Neural cell (in vitro differentiated cells): ENCODE results near the gene TADA2A. TPM values are rescaled to one million over a fixed set of nuclear protein-coding genes. Genes with fewer than 3 reads are reported as not detected.

Source experiments
- H2AFZ ChIP-seq: fragments of 200-600, 300-800 bp; sonication (generic), shearing (Covaris generic); 2 replicates; pipeline ENCODE4 v1.6.0; 2014; ENCODE audit warnings: low read depth, mild to moderate bottlenecking, antibody characterized with exemption, low read length, moderate library complexity
- H3F3A ChIP-seq: fragments of 200-600 bp; shearing (Covaris generic); 2 replicates; pipeline ENCODE4 v1.6.1; 2016; ENCODE audit warnings: mild to moderate bottlenecking, moderate library complexity, mixed read lengths, antibody characterized with exemption, low read length; ENCODE audit not compliant: insufficient read depth, poor library complexity, severe bottlenecking
- H3K27ac ChIP-seq: fragments of 200-600, 300-800 bp; sonication (generic), shearing (Covaris generic); 2 replicates; pipeline ENCODE4 v1.5.1; 2014; ENCODE audit warnings: mild to moderate bottlenecking, low read length, moderate library complexity
- H3K27me3 ChIP-seq: fragments of 300-800, 200-600 bp; sonication (generic), shearing (Covaris generic); 2 replicates; pipeline ENCODE4 v1.6.0; 2014; ENCODE audit warnings: mild to moderate bottlenecking, low read depth, low read length, moderate library complexity; ENCODE audit not compliant: insufficient read depth
- H3K36me3 ChIP-seq: fragments of 300-800, 200-600 bp; sonication (generic), shearing (Covaris generic); 2 replicates; pipeline ENCODE4 v1.5.1; 2014; ENCODE audit warnings: mild to moderate bottlenecking, antibody characterized with exemption, low read length, moderate library complexity; ENCODE audit not compliant: insufficient read depth
- H3K4me2 ChIP-seq: fragments of 300-800, 200-600 bp; sonication (generic), shearing (Covaris generic); 2 replicates; pipeline ENCODE4 v1.6.0; 2014; ENCODE audit warnings: mild to moderate bottlenecking, low read length
- H3K4me3 ChIP-seq: fragments of 300-800, 200-600 bp; sonication (generic), shearing (Covaris generic); 2 replicates; pipeline ENCODE4 v1.5.1; 2014; ENCODE audit warnings: mild to moderate bottlenecking, low read length, moderate library complexity
- H3K79me2 ChIP-seq: fragments of 200-600 bp; shearing (Covaris generic); replicated peaks from 2 replicates; pipeline ENCODE4 v1.6.0; 2014; ENCODE audit warnings: mild to moderate bottlenecking, low read length, moderate library complexity; ENCODE audit not compliant: insufficient read depth
- H3K9ac ChIP-seq: fragments of 300-800, 200-600 bp; sonication (generic), shearing (Covaris generic); 2 replicates; pipeline ENCODE4 v1.6.1; 2016; ENCODE audit warnings: mild to moderate bottlenecking, low read length, mixed read lengths
- H3K9me2 ChIP-seq: fragments of 200-600 bp; shearing (Covaris generic); 2 replicates; pipeline ENCODE4 v1.6.1; 2016; ENCODE audit warnings: mild to moderate bottlenecking, low read length, mixed read lengths; ENCODE audit not compliant: insufficient read depth
- H3K9me3 ChIP-seq: fragments of 200-600, 300-800 bp; sonication (generic), shearing (Covaris generic); 2 replicates; pipeline ENCODE4 v1.6.1; 2016; ENCODE audit warnings: mild to moderate bottlenecking, mixed run types, low read length, moderate library complexity, mixed read lengths
- H4K20me1 ChIP-seq: fragments of 200-600 bp; shearing (Covaris generic); 2 replicates; pipeline ENCODE4 v1.6.1; 2016; ENCODE audit warnings: mild to moderate bottlenecking, mixed run types; ENCODE audit not compliant: insufficient read depth
- CTCF ChIP-seq: fragments of 450-650 bp; IDR thresholded peaks from 2 replicates; pipeline ENCODE4 v1.5.1; 2014; ENCODE audit warnings: antibody characterized with exemption, mild to moderate bottlenecking, moderate library complexity; ENCODE audit not compliant: poor library complexity, severe bottlenecking
- EP300 ChIP-seq: fragments of 450-650 bp; conservative IDR thresholded peaks from 2 replicates; pipeline ENCODE4 v1.6.1; 2014; ENCODE audit warnings: antibody characterized with exemption, mild to moderate bottlenecking, moderate library complexity; ENCODE audit not compliant: poor library complexity, severe bottlenecking
- EZH2 ChIP-seq: fragments of 200-600, 300-800 bp; shearing (Covaris generic), sonication (generic); IDR thresholded peaks from 2 replicates; pipeline ENCODE4 v1.6.1; 2014; ENCODE audit warnings: antibody characterized with exemption, low read length, borderline replicate concordance, mild to moderate bottlenecking; ENCODE audit not compliant: insufficient read depth, poor library complexity, severe bottlenecking
- POLR2AphosphoS5 ChIP-seq: IDR thresholded peaks from 2 replicates; pipeline ENCODE4 v1.6.1; 2012
- REST ChIP-seq: IDR thresholded peaks from 2 replicates; pipeline ENCODE4 v1.6.1; 2012; ENCODE audit warnings: borderline replicate concordance
- SMC3 ChIP-seq: fragments of 450-650 bp; conservative IDR thresholded peaks from 2 replicates; pipeline ENCODE4 v1.6.1; 2014; ENCODE audit warnings: antibody characterized with exemption, mild to moderate bottlenecking, moderate library complexity; ENCODE audit not compliant: poor library complexity
- TAF1 ChIP-seq: IDR thresholded peaks from 2 replicates; pipeline ENCODE4 v1.6.1; 2012; ENCODE audit warnings: low read depth
- polyA plus RNA-seq: library from polyadenylated mRNA; depleted of rRNA; stranded (reverse); fragments of >200 nt; gene quantifications from 2 replicates; pipeline ENCODE4 v1.2.3, GENCODE V29; 2014

Gene TADA2A
- polyA plus RNA-seq, 1 donor from 2014 or later, result 23.5 TPM

GRCh38 chr17:37480427-37480826, 73.7 kb downstream of the TADA2A start (continued):
- TF ChIP-seq EP300, result no peak
- TF ChIP-seq EZH2, result no peak

- H3K9me2 ChIP-seq, result no peaks in the 10 kb centered on the region
- H2AFZ ChIP-seq, result no peak overlapping the region
- no peaks in the 10 kb centered on the region for H3K9me3 ChIP-seq
- H3K4me2 ChIP-seq, result no peak overlapping the region
- no peaks in the 10 kb centered on the region for H3K27me3 ChIP-seq
- no peaks in the 10 kb centered on the region for H3K36me3 ChIP-seq
- no peak overlapping the region for H3K4me3 ChIP-seq
- no peak overlapping the region for H3K27ac ChIP-seq
- no peak for TF ChIP-seq SMC3
- no peak for TF ChIP-seq TAF1
- TF ChIP-seq EP300, result no peak
- no peak for TF ChIP-seq REST
- TF ChIP-seq POLR2AphosphoS5, result no peak
- TF ChIP-seq CTCF, result no peak
- no peak for TF ChIP-seq EZH2
- H3K9ac ChIP-seq, result no peak overlapping the region
- no peaks in the 10 kb centered on the region for H4K20me1 ChIP-seq
- no peaks in the 10 kb centered on the region for H3F3A ChIP-seq
- no peaks in the 10 kb centered on the region for H3K79me2 ChIP-seq
Measured at GRCh38 chr17:37481001-37481665, 74.4 kb downstream of the TADA2A start.

- peaks cover 15% of the 10 kb centered on the region for H3K27me3 ChIP-seq
- H3F3A ChIP-seq, result no peaks in the 10 kb centered on the region
- no peaks in the 10 kb centered on the region for H3K9me3 ChIP-seq
- TF ChIP-seq CTCF (no peak), REST (no peak), POLR2AphosphoS5 (no peak), TAF1 (no peak)
- H3K27ac ChIP-seq, result no peak overlapping the region
- no peak overlapping the region for H3K9ac ChIP-seq
- H2AFZ ChIP-seq, result no peak overlapping the region
- no peaks in the 10 kb centered on the region for H4K20me1 ChIP-seq
- no peaks in the 10 kb centered on the region for H3K79me2 ChIP-seq
- no peaks in the 10 kb centered on the region for H3K36me3 ChIP-seq
- H3K4me2 ChIP-seq, result no peak overlapping the region
- H3K9me2 ChIP-seq, result no peaks in the 10 kb centered on the region
- peak overlapping the region; percentile 13 for H3K4me3 ChIP-seq
Measured at GRCh38 chr17:37483311-37484039, 76.8 kb downstream of the TADA2A start.
